HCT116 (cell line): ENCODE data around the gene TSPEAR.
"Not testable (repeated sequence)": the region's sequence is repeated elsewhere in the genome, so short reads cannot be mapped to it uniquely, and the experiment has no call there.

ENCODE experiments used
- CTCF ChIP-seq, 3 experiments: fragments of 200-600 bp in 1 of 3; sonication (generic) in 1 of 3; IDR thresholded peaks in 2 of 3; conservative IDR thresholded peaks in 1 of 3; 2 replicates each; pipeline ENCODE4 v1.5.1; 2012 to 2017; ENCODE audit warnings: low read depth in 2 of 3, low read length in 2 of 3, antibody characterized with exemption in 1 of 3, borderline replicate concordance in 1 of 3, control low read depth in 1 of 3, mild to moderate bottlenecking in 1 of 3, mixed read lengths in 1 of 3, mixed run types in 1 of 3, moderate library complexity in 1 of 3; ENCODE audit not compliant: insufficient read depth in 1 of 3
- EZH2 ChIP-seq: fragments of 200-600 bp; sonication (generic); IDR thresholded peaks from 2 replicates; pipeline ENCODE4 v1.6.1; 2017; ENCODE audit warnings: antibody characterized with exemption, mixed run types
- EZH2phosphoT487 ChIP-seq: fragments of 200-600 bp; IDR thresholded peaks from 2 replicates; pipeline ENCODE4 v1.6.1; 2018; ENCODE audit warnings: antibody characterized with exemption, borderline replicate concordance
- JUND ChIP-seq: IDR thresholded peaks from 2 replicates; pipeline ENCODE4 v1.6.1; 2012
- MAX ChIP-seq: IDR thresholded peaks from 2 replicates; pipeline ENCODE4 v1.6.1; 2012
- POLR2A ChIP-seq: IDR thresholded peaks from 2 replicates; pipeline ENCODE4 v1.7.0; 2011; ENCODE audit warnings: borderline replicate concordance; ENCODE audit not compliant: insufficient read depth, insufficient read length; ENCODE audit errors: extremely low read depth
- POLR2AphosphoS5 ChIP-seq: IDR thresholded peaks from 2 replicates; pipeline ENCODE4 v1.6.1; 2011; ENCODE audit warnings: mild to moderate bottlenecking, low read depth, low read length, moderate library complexity
- RAD21 ChIP-seq: IDR thresholded peaks from 2 replicates; pipeline ENCODE4 v1.6.1; 2012; ENCODE audit warnings: low read depth, mild to moderate bottlenecking
- SIN3A ChIP-seq: IDR thresholded peaks from 2 replicates; pipeline ENCODE4 v1.6.1; 2012; ENCODE audit warnings: low read depth
- SP1 ChIP-seq: IDR thresholded peaks from 2 replicates; pipeline ENCODE4 v1.6.1; 2012; ENCODE audit warnings: low read depth
- TCF7L2 ChIP-seq: IDR thresholded peaks from 2 replicates; pipeline ENCODE4 v1.7.0; 2011; ENCODE audit warnings: borderline replicate concordance, inconsistent platforms; ENCODE audit not compliant: insufficient read depth, insufficient read length; ENCODE audit errors: extremely low read depth
- YY1 ChIP-seq: IDR thresholded peaks from 2 replicates; pipeline ENCODE4 v1.6.1; 2011; ENCODE audit warnings: low read length, low read depth, moderate library complexity, mild to moderate bottlenecking; ENCODE audit not compliant: insufficient replicate concordance; ENCODE audit errors: extremely low read depth
- ZBTB33 ChIP-seq: IDR thresholded peaks from 2 replicates; pipeline ENCODE4 v1.6.1; 2011; ENCODE audit warnings: mild to moderate bottlenecking, low read length, moderate library complexity; ENCODE audit not compliant: insufficient replicate concordance; ENCODE audit errors: extremely low read depth

GRCh38 chr21:44638506-44639330 is 72.7 kb downstream of the TSPEAR start:
- not testable (repeated sequence) for TF ChIP-seq CTCF (IDR thresholded peaks at IDR 0.05 in 2 of 3, conservative IDR thresholded peaks at IDR 0.05 in 1 of 3; ENCODE audit: borderline replicate concordance in 1 of 3, insufficient read depth in 1 of 3, low read depth in 2 of 3, low read length in 2 of 3); POLR2A; ZBTB33; SP1; RAD21; POLR2AphosphoS5; SIN3A; JUND; MAX; TCF7L2; EZH2; YY1; EZH2phosphoT487
